ENCODE measurements around the gene IL4. TPM values are rescaled to one million over a fixed set of nuclear protein-coding genes. Genes with fewer than 3 reads are reported as not detected.
A peak's percentile ranks its signal among the peaks of the same experiment; 100 is the strongest.

Gene IL4
- total and polyA plus RNA-seq, 9 of the 15 experiments (the other 6 are each of a cell fraction or from before 2014, with no cell fraction given) = 0.22 to 0.62 TPM; not detected in 7

DNA sequence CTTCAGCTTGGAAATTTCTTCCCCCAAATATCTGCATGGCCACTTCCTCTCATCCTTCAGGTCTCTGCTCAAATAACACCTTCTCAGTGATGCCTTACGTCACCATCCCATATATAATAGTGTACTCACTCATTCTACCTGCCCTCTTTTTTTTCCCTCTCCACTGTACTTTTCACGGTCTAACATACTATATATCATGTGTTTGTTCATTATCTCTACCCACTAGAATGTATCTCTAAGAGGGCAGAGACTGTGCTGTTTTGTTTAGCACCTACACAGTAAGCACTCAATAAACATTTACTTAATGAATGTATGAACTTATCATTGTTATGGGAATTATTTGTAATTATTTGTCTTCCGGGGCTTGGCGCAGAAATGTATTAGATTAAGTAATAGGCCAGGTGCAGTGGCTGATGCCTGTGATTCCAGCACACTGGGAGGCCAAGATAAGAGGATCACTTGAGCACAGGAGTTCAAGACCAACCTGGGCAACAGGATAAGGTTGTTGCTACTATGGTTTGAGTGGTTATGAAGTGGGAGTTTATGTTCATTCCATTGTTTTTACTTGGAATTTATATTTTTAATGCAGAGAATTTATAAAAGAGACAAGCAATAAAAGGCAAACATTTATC, 21.8 kb upstream of the IL4 start (continued):
- TF ChIP-seq ZNF253 (CRISPR knock-in tag; conservative IDR thresholded peaks at IDR 0.05) (no peak), ESRRA (IDR thresholded peaks at IDR 0.05; ENCODE audit: borderline replicate concordance, low read depth) (no peak), KLF16 (IDR thresholded peaks at IDR 0.05) (peak; percentile 97), ZNF197 (CRISPR knock-in tag; IDR thresholded peaks at IDR 0.05; ENCODE audit: low read depth) (0 out of 2 replicates have a peak, but pooled peaks have one; percentile 49), JUND (IDR thresholded peaks at IDR 0.05; ENCODE audit: borderline replicate concordance, low read depth, low read length) (peak; percentile 40; the same call in 1 of the 2 replicates), JUND (tag; IDR thresholded peaks at IDR 0.05; ENCODE audit: borderline replicate concordance, low read depth, low read length) (peak; percentile 11; the same call in 1 of the 3 replicates), ZNF76 (CRISPR knock-in tag; IDR thresholded peaks at IDR 0.05; ENCODE audit: borderline replicate concordance) (no peak), PML (IDR thresholded peaks at IDR 0.05; ENCODE audit: low read length) (peak; percentile 100), MAFF (IDR thresholded peaks at IDR 0.05; ENCODE audit: low read length) (no peak), FOXA3 (CRISPR knock-in tag; conservative IDR thresholded peaks at IDR 0.05 in 1 of 2, IDR thresholded peaks at IDR 0.05 in 1 of 2) (no peak), ATF7 (IDR thresholded peaks at IDR 0.05) (peak; percentile 62), LEF1 (IDR thresholded peaks at IDR 0.05) (peak; percentile 65), FOXO4 (CRISPR knock-in tag; IDR thresholded peaks at IDR 0.05) (no peak), ZNF124 (CRISPR knock-in tag; IDR thresholded peaks at IDR 0.05) (no peak), L3MBTL2 (IDR thresholded peaks at IDR 0.05) (no peak), NEUROD1 (IDR thresholded peaks at IDR 0.05; ENCODE audit: borderline replicate concordance, low read depth, low read length, partially characterized antibody) (peak; percentile 62), SMARCE1 (IDR thresholded peaks at IDR 0.05) (peak; percentile 91), LCOR (CRISPR knock-in tag; IDR thresholded peaks at IDR 0.05) (no peak), TCF7 (IDR thresholded peaks at IDR 0.05; ENCODE audit: borderline replicate concordance) (no peak), CREBBP (IDR thresholded peaks at IDR 0.05; ENCODE audit: low read depth, low read length) (no peak), GTF2E2 (tag; IDR thresholded peaks at IDR 0.05) (no peak), ZNF551 (CRISPR knock-in tag; IDR thresholded peaks at IDR 0.05) (no peak), NR4A1 (CRISPR knock-in tag; IDR thresholded peaks at IDR 0.05) (no peak), NR4A1 (tag; IDR thresholded peaks at IDR 0.05) (peak; percentile 72), GATA2 (CRISPR knock-in tag; IDR thresholded peaks at IDR 0.05) (peak; percentile 97), FOXM1 (IDR thresholded peaks at IDR 0.05; ENCODE audit: low read depth) (peak; percentile 97), FOXM1 (CRISPR knock-in tag; IDR thresholded peaks at IDR 0.05; ENCODE audit: low read depth) (no peak), CBFA2T2 (conservative IDR thresholded peaks at IDR 0.05) (peak; percentile 99), ZSCAN32 (CRISPR knock-in tag; IDR thresholded peaks at IDR 0.05) (no peak)
- TF ChIP-seq, protein P1, sequence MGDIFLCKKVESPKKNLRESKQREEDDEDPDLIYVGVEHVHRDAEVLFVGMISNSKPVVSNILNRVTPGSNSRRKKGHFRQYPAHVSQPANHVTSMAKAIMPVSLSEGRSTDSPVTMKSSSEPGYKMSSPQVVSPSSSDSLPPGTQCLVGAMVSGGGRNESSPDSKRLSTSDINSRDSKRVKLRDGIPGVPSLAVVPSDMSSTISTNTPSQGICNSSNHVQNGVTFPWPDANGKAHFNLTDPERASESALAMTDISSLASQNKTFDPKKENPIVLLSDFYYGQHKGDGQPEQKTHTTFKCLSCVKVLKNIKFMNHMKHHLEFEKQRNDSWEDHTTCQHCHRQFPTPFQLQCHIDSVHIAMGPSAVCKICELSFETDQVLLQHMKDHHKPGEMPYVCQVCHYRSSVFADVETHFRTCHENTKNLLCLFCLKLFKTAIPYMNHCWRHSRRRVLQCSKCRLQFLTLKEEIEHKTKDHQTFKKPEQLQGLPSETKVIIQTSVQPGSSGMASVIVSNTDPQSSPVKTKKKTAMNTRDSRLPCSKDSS (IDR thresholded peaks at IDR 0.05; ENCODE audit: low read depth, partially characterized antibody) = no peak

Data from K562 (cell line).